Brain microvascular endothelial cell (primary cell): ENCODE data around the gene IRF4.

Source experiments
- DNase-seq: peaks from one replicate; pipeline ENCODE4 v3.0.0-alpha.2; 2020
- H3K27ac ChIP-seq: fragments of 250-450 bp; sonication (Bioruptor Pico); 2 replicates; pipeline ENCODE4 v1.5.1; 2020; ENCODE audit warnings: mild to moderate bottlenecking, moderate library complexity
- H3K27me3 ChIP-seq: fragments of 250-450 bp; sonication (Bioruptor Pico); replicated peaks from 2 replicates; pipeline ENCODE4 v1.5.1; 2020; ENCODE audit warnings: mild to moderate bottlenecking
- H3K36me3 ChIP-seq: fragments of 250-450 bp; sonication (Bioruptor Pico); replicated peaks from 2 replicates; pipeline ENCODE4 v1.5.1; 2020; ENCODE audit warnings: mild to moderate bottlenecking
- H3K4me3 ChIP-seq: 2 replicates; pipeline ENCODE4 v1.5.1; 2011; ENCODE audit warnings: low read depth, mild to moderate bottlenecking, control low read depth, low read length, moderate library complexity
- in situ Hi-C: cut with HindIII; loops from 2 replicates; pipeline ENCODE4 v1.10.0; 2017; ENCODE audit warnings: low sequenced_read_pairs, low pct_ligation_motif_present
- TF ChIP-seq, protein P1 (sequence below): IDR thresholded peaks from 2 replicates; pipeline ENCODE4 v1.5.1; 2011; ENCODE audit warnings: low read depth, mild to moderate bottlenecking, moderate library complexity, low read length, control low read depth, inconsistent platforms; ENCODE audit errors: missing control alignments

Gene IRF4

DNA sequence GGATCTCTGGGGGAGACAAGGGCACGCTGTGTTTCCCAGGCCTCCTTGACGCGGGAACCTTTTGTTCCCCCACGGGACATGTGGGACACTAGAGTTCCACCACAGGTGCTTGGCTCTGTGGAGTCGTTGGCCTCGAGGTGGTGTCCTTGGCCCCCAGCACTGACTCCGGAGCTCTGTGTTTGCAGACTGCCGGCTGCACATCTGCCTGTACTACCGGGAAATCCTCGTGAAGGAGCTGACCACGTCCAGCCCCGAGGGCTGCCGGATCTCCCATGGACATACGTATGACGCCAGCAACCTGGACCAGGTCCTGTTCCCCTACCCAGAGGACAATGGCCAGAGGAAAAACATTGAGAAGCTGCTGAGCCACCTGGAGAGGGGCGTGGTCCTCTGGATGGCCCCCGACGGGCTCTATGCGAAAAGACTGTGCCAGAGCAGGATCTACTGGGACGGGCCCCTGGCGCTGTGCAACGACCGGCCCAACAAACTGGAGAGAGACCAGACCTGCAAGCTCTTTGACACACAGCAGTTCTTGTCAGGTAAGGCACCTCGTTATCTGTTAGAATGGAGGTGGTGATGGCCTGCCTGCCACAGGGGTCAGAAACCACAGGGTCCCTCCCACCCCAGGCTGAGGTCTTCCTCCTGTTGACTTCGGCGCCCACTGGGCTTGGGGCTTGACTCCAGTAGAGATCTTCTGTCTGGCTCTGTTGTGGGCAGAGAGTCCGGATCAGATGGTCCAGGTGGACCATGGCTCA is 9.9 kb downstream of the IRF4 start:
- Histone ChIP-seq H3K27me3 (peaks cover 6% of the 10 kb centered on the region), H3K27ac (no peak overlapping the region), H3K4me3 (no peak overlapping the region), H3K36me3 (no peaks in the 10 kb centered on the region)
- in situ Hi-C loops, result no loop called here
- TF ChIP-seq, protein P1, sequence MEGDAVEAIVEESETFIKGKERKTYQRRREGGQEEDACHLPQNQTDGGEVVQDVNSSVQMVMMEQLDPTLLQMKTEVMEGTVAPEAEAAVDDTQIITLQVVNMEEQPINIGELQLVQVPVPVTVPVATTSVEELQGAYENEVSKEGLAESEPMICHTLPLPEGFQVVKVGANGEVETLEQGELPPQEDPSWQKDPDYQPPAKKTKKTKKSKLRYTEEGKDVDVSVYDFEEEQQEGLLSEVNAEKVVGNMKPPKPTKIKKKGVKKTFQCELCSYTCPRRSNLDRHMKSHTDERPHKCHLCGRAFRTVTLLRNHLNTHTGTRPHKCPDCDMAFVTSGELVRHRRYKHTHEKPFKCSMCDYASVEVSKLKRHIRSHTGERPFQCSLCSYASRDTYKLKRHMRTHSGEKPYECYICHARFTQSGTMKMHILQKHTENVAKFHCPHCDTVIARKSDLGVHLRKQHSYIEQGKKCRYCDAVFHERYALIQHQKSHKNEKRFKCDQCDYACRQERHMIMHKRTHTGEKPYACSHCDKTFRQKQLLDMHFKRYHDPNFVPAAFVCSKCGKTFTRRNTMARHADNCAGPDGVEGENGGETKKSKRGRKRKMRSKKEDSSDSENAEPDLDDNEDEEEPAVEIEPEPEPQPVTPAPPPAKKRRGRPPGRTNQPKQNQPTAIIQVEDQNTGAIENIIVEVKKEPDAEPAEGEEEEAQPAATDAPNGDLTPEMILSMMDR, result no peak
- DNase-seq, result no peak

DNA sequence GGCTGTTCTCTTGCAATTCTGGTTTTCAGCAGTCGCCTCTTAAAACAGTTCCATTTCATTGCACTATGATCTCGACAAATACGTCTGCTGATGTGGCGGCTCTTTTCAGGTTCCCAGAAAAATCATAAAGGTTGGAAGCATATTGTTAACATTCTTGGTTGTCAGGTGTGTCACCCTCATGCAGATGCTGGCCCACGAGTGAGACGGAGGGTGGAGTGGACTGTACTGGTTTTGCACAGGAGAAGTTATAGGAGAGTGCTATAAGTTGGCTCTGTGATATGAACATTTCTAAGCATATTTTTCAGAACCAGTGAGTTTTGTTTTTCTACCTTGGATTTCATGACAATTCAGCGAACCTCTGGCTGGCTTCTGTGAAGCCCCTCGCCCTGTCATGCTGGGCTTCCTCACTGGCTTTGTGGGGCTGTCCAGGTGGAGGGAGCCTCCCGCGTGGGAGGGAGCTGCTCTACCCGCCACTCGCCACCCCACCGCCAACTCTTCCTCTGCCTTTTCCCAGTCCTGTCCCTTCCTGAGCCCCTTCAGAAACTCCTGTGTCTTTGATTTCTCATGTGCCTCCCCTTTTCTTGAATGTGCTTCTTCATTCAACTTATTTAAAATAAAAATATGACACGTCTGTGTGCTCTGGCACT is 10.6 kb downstream of the IRF4 start:
- no peak for DNase-seq
- peaks cover 5% of the 10 kb centered on the region for H3K27me3 ChIP-seq
- H3K4me3 ChIP-seq, result no peak overlapping the region
- in situ Hi-C loops, result no loop called here
- TF ChIP-seq, protein P1, result no peak
- H3K36me3 ChIP-seq, result no peaks in the 10 kb centered on the region
- no peak overlapping the region for H3K27ac ChIP-seq

DNA sequence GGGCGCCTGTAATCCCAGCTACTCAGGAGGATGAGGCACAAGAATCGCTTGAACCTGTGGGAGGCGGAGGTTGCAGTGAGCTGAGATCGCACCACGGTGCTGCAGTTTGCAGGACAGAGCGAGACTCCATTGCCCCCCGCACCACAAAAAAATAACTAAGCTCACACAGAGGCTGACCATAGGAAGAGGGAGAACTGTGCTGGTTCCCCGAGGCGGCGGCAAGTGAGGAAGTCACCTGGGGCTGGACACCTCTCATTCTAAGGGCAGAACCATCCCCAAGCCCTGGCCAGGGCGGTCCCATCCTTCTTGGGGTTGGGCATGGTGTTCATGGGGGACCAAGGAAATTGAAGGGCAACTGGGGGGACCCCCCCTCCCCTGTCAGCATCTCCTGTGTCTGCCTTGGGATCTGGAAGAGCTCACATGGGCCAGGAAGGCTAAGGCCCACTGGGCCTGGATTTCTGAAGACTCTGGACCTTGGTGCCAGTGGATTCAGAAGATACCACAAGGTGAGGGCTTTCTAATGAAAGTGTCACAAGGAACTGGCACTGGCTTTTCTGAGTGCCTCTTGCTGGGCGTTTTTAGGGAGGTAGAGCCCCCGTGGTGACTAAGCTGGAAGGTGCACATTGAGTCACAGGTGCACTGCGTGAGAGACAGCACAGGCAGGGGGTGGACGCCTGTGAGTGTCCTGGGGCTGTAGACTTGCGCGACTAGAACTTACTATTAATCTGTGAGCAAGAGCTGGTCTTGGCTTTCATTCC is 11.5 kb downstream of the IRF4 start:
- DNase-seq, result no peak
- no peak overlapping the region for H3K4me3 ChIP-seq
- TF ChIP-seq, protein P1, result no peak
- in situ Hi-C loops, result no loop called here
- peaks cover 2% of the 10 kb centered on the region for H3K27me3 ChIP-seq
- no peaks in the 10 kb centered on the region for H3K36me3 ChIP-seq
- no peak overlapping the region for H3K27ac ChIP-seq

DNA sequence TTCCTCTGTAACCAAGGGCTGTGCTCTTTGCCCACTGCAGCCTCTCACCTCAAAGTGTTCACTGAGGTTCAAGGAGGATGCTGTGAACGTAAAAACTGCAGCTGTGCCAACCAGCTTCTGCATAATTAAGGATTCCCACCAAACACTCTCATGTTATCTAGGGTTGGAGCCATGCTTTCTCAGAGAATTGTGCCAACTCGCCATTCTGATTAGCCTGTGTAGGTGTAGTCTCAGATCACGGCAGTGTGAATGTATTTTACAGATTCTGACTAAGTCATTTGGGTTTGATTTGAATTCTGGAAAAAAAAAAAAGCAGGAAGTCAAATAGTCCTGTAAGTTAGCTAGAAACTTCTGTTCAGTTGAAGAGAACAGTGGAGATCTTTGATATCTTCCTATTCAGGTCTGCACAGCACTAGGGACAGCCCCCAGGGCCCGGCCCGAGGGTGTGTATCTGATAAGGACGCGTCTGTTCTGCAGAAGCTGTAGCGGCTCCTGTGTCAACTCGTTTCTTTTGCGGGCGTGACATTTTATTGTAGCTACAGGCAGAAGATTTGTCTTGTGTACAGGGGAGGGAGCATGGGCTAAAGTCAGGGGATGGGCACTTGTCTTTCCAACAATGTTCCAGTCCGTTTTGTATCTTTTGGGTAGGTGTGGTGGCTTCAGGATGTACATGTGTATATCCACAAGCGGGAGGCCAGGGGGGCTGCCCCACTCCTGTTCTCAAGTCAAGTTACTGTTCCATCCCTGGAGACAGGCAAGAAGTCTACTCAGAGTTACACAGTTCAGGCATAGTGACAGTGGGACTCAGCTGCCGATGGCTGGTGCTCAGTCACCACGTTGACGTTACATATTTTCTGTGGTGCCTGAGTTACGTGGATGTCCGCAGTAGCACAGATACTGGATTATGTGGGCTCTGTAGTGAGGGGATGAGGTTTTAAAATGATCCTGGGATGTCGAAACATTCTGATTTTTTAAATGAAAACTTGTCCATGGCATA is 12.4 kb downstream of the IRF4 start:
- TF ChIP-seq, protein P1, result no peak
- no peak overlapping the region for H3K4me3 ChIP-seq
- in situ Hi-C loops, result no loop called here

DNA sequence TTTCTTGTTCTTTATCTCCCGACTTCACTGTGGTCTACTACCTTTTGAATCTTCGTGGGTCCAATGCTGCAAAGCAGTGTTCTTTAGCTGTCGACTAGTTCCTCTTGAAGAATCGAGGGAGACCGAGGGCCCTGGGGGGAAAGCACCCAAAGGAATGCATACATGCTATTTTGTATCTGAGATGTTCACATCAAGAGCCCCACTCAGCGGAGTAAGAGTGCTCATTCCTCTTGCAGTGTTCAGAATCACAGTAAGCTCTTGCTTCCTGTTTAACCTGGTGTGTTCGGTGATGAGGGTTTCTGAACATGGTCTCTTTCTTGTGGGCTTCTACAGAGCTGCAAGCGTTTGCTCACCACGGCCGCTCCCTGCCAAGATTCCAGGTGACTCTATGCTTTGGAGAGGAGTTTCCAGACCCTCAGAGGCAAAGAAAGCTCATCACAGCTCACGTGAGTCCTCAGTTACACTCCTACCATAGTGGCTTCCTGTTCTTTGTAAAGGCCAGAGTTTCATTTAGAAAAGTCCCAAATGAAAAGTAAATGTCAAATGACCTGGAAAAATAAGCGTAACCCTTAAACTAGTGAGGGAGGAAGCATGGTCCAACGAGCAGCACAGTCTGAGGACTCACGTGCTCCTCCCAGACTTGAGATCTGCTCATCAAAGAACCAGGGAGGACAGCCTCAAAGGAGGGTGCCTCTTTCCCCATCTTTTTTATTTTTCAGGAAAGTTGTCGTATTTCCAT is 13.3 kb downstream of the IRF4 start:
- TF ChIP-seq, protein P1, result no peak
- H3K4me3 ChIP-seq, result no peak overlapping the region
- no peak overlapping the region for H3K27ac ChIP-seq
- DNase-seq, result no peak
- no peaks in the 10 kb centered on the region for H3K36me3 ChIP-seq
- H3K27me3 ChIP-seq, result no peaks in the 10 kb centered on the region
- in situ Hi-C loops, result no loop called here

More for the DNA sequence above, 12.4 kb downstream of the IRF4 start:
- Histone ChIP-seq H3K27ac (no peak overlapping the region), H3K36me3 (no peaks in the 10 kb centered on the region), H3K27me3 (peaks cover 2% of the 10 kb centered on the region)
- no peak for DNase-seq
